Caco-2 (cell line): Measurements from ENCODE around the gene OPRPN. TPM values are rescaled to one million over a fixed set of nuclear protein-coding genes. Genes with fewer than 3 reads are reported as not detected.

ENCODE experiments used
- BruUV-seq: library from RNA; stranded (reverse); fragments of 400-500 nt; replicated peaks from 2 replicates; lab custom pipeline; 2021; lab: Mats Ljungman, UMichigan
- CTCF ChIA-PET: fragments of 300-600 bp; sonication (Branson Sonifier 250); formaldehyde crosslinking; loops from one replicate; lab custom pipeline; 2022; ENCODE audit warnings: antibody characterized with exemption; lab: Charles Lee
- POLR2A ChIA-PET: fragments of 300-600 bp; sonication (Branson Sonifier 250); formaldehyde crosslinking; loops from one replicate; lab custom pipeline; 2022; ENCODE audit warnings: antibody characterized with exemption; lab: Charles Lee
- DNase-seq, 2 experiments: peaks; one replicate each; pipeline versions ENCODE4 v3.0.0 to v3.0.0-alpha.2; 2020 to 2022
- H3K27me3 ChIP-seq: replicated peaks from 2 replicates; pipeline ENCODE4 v1.6.0; 2011; ENCODE audit warnings: low read length; ENCODE audit not compliant: control insufficient read depth, insufficient read depth
- H3K36me3 ChIP-seq: 2 replicates; pipeline ENCODE4 v1.5.1; 2011; ENCODE audit warnings: low read length; ENCODE audit not compliant: control insufficient read depth, insufficient read depth
- H3K4me1 ChIP-seq: fragments of 250-450 bp; sonication (Bioruptor Pico); 2 replicates; pipeline ENCODE4 v1.5.1; 2020; ENCODE audit warnings: mild to moderate bottlenecking
- H3K4me3 ChIP-seq: 2 replicates; pipeline ENCODE4 v1.5.1; 2011; ENCODE audit warnings: low read depth, mild to moderate bottlenecking, control low read depth, low read length
- H3K9me3 ChIP-seq: fragments of 250-450 bp; sonication (Bioruptor Pico); 2 replicates; pipeline ENCODE4 v1.5.1; 2020; ENCODE audit warnings: mild to moderate bottlenecking, moderate library complexity
- H3K27ac Mint-ChIP-seq: one replicate; pipeline ENCODE4 v1.8.0; 2022; ENCODE audit warnings: mixed read lengths; ENCODE audit not compliant: unreplicated experiment
- H3K27me3 Mint-ChIP-seq: one replicate; pipeline ENCODE4 v1.8.0; 2022; ENCODE audit warnings: mixed read lengths; ENCODE audit not compliant: insufficient read depth, unreplicated experiment
- H3K36me3 Mint-ChIP-seq: one replicate; pipeline ENCODE4 v1.8.0; 2022; ENCODE audit warnings: mild to moderate bottlenecking, mixed read lengths; ENCODE audit not compliant: insufficient read depth, unreplicated experiment
- H3K4me1 Mint-ChIP-seq: one replicate; pipeline ENCODE4 v1.8.0; 2022; ENCODE audit warnings: low read depth, mixed read lengths; ENCODE audit not compliant: unreplicated experiment
- H3K4me3 Mint-ChIP-seq: one replicate; pipeline ENCODE4 v1.8.0; 2022; ENCODE audit warnings: mild to moderate bottlenecking, moderate library complexity, mixed read lengths; ENCODE audit not compliant: unreplicated experiment
- H3K9me3 Mint-ChIP-seq: one replicate; pipeline ENCODE4 v1.8.0; 2022; ENCODE audit warnings: mixed read lengths; ENCODE audit not compliant: unreplicated experiment
- CTCF ChIP-seq, 2 experiments: fragments of 200-600 bp in 1 of 2; IDR thresholded peaks; 1 replicate in 1 of 2; 2 replicates in 1 of 2; pipeline versions ENCODE4 v1.5.1 to v1.8.0; 2011 to 2022; ENCODE audit warnings: antibody characterized with exemption in 1 of 2, control low read depth in 1 of 2, inconsistent platforms in 1 of 2, low read depth in 1 of 2, low read length in 1 of 2, mild to moderate bottlenecking in 1 of 2, moderate library complexity in 1 of 2; ENCODE audit not compliant: insufficient read depth in 1 of 2, severe bottlenecking in 1 of 2, unreplicated experiment in 1 of 2
- intact Hi-C: fragments of 100-400 bp; cut with micrococcal nuclease; formaldehyde crosslinking; loops from one replicate; pipeline ENCODE4 v1.10.0; 2022; ENCODE audit not compliant: unreplicated experiment
- total RNA-seq: library from RNA; stranded (reverse); gene quantifications from 2 replicates; pipeline ENCODE4 v1.2.3, GENCODE V29; 2022

OPRPN gene
- total RNA-seq, 1 experiment from 2014 or later: not detected

GRCh38 chr4:70452946-70453345 lies 55.2 kb downstream of the OPRPN start:
- peaks cover 6% of the 10 kb centered on the region for H3K27me3 Mint-ChIP-seq
- POLR2A ChIA-PET: no interaction called here

More at GRCh38 chr4:70452946-70453345, 55.2 kb downstream of the OPRPN start:
- Histone ChIP-seq H3K9me3 (no peaks in the 10 kb centered on the region), H3K36me3 (no peaks in the 10 kb centered on the region), H3K4me3 (no peak overlapping the region), H3K4me1 (no peaks in the 10 kb centered on the region), H3K27me3 (no peaks in the 10 kb centered on the region)
- H3K4me3 Mint-ChIP-seq: no peak overlapping the region
- no peaks in the 10 kb centered on the region for H3K36me3 Mint-ChIP-seq
- DNase-seq: no peak
- no peaks in the 10 kb centered on the region for H3K9me3 Mint-ChIP-seq
- H3K4me1 Mint-ChIP-seq: no peaks in the 10 kb centered on the region
- CTCF ChIA-PET: no interaction called here
- TF ChIP-seq CTCF (IDR thresholded peaks at IDR 0.05; ENCODE audit: insufficient read depth in 1 of 2, low read depth in 1 of 2, low read length in 1 of 2, severe bottlenecking in 1 of 2, unreplicated experiment in 1 of 2): no peak
- intact Hi-C loops: no loop called here
- H3K27ac Mint-ChIP-seq: no peak overlapping the region
- no TSS peak for BruUV-seq

Other genes with a start within 250 kb of the OPRPN start
- not detected in 2 replicates for gene PRR27, start 243.7 kb upstream of the OPRPN start, total RNA-seq
- 11.1 and 15.1 TPM in 2 replicates for gene ODAM, start 202.2 kb upstream of the OPRPN start, total RNA-seq
- gene FDCSP, start 171.8 kb upstream of the OPRPN start, total RNA-seq: not detected in 2 replicates
- not detected in 2 replicates for gene CSN3, start 155.3 kb upstream of the OPRPN start, total RNA-seq
- not detected in 2 replicates for gene CABS1, start 63.0 kb upstream of the OPRPN start, total RNA-seq
- gene SMR3A, start 37.2 kb upstream of the OPRPN start, total RNA-seq: not detected in 2 replicates
- not detected in 2 replicates for gene SMR3B, start 14.8 kb upstream of the OPRPN start, total RNA-seq
- not detected in 2 replicates for gene MUC7, start 74.3 kb downstream of the OPRPN start, total RNA-seq
- gene AMTN, start 120.6 kb downstream of the OPRPN start, total RNA-seq: not detected in 2 replicates
- 0.27 TPM in 1 of 2 replicates, not detected in the other for gene AMBN, start 194.3 kb downstream of the OPRPN start, total RNA-seq
- gene ENAM, start 230.8 kb downstream of the OPRPN start, total RNA-seq: not detected in 2 replicates